GM12865 (cell line): ENCODE measurements around the gene GNS.
"Not testable (repeated sequence)": the region's sequence is repeated elsewhere in the genome, so short reads cannot be mapped to it uniquely, and the experiment has no call there.

Experiments
- DNase-seq: peaks from one replicate; pipeline ENCODE4 v3.0.0; 2010; ENCODE audit warnings: low read depth
- H3K4me3 ChIP-seq: 2 replicates; pipeline ENCODE4 v1.5.1; 2011; ENCODE audit warnings: mild to moderate bottlenecking, low read depth, low read length, control low read depth
- CTCF ChIP-seq: IDR thresholded peaks from 2 replicates; pipeline ENCODE4 v1.5.1; 2011; ENCODE audit warnings: low read length, control low read depth, low read depth, inconsistent platforms; ENCODE audit not compliant: insufficient read depth; ENCODE audit errors: missing control alignments

The GNS gene

GRCh38 chr12:64780132-64780530, 20.9 kb upstream of the GNS start:
- TF ChIP-seq CTCF: no peak
- DNase-seq: no peak
- peak overlapping the region; percentile 56 for H3K4me3 ChIP-seq

- TF ChIP-seq CTCF: no peak
- H3K4me3 ChIP-seq: no peak overlapping the region
- DNase-seq: no peak
Measured at GRCh38 chr12:64779354-64779974, 20.3 kb upstream of the GNS start.

GRCh38 chr12:64775147-64775736, 16.0 kb upstream of the GNS start:
- not testable (repeated sequence) for DNase-seq, H3K4me3 ChIP-seq

GRCh38 chr12:64773386-64773785, 14.2 kb upstream of the GNS start:
- H3K4me3 ChIP-seq: no peak overlapping the region
- DNase-seq: no peak
- TF ChIP-seq CTCF: no peak

- DNase-seq: no peak
- no peak for TF ChIP-seq CTCF
- H3K4me3 ChIP-seq: no peak overlapping the region
Measured at GRCh38 chr12:64767495-64767894, 8.3 kb upstream of the GNS start.

- no peak overlapping the region for H3K4me3 ChIP-seq
- DNase-seq: no peak
- no peak for TF ChIP-seq CTCF
Measured at GRCh38 chr12:64760808-64761573, 1.8 kb upstream of the GNS start.

GRCh38 chr12:64757771-64758170, 1.4 kb downstream of the GNS start:
- TF ChIP-seq CTCF: no peak
- peak; percentile 6 for DNase-seq
- H3K4me3 ChIP-seq: peak overlapping the region; percentile 27
